GM08714 (cell line): ENCODE data around the gene KRT78.
"Not testable (repeated sequence)": the region's sequence is repeated elsewhere in the genome, so short reads cannot be mapped to it uniquely, and the experiment has no call there.

ENCODE experiments used
- H3K4me3 ChIP-seq: fragments of 200-500 bp; sonication (Bioruptor generic); 2 replicates; pipeline ENCODE4 v1.5.1; 2014; ENCODE audit warnings: mild to moderate bottlenecking, low read length, inconsistent platforms
- ZNF274 ChIP-seq: IDR thresholded peaks from 2 replicates; pipeline ENCODE4 v1.6.1; 2012; ENCODE audit warnings: mild to moderate bottlenecking, low read depth, low read length

KRT78 gene

GRCh38 chr12:52798003-52798670 is 50.7 kb downstream of the KRT78 start:
- no peak overlapping the region for H3K4me3 ChIP-seq
- TF ChIP-seq ZNF274, result no peak

- TF ChIP-seq ZNF274, result no peak
- no peak overlapping the region for H3K4me3 ChIP-seq
Observed at GRCh38 chr12:52797529-52797894, 51.3 kb downstream of the KRT78 start.

- H3K4me3 ChIP-seq, result no peak overlapping the region
- TF ChIP-seq ZNF274, result no peak
Observed at GRCh38 chr12:52796839-52797528, 51.8 kb downstream of the KRT78 start.

- H3K4me3 ChIP-seq, result no peak overlapping the region
- TF ChIP-seq ZNF274, result no peak
Observed at GRCh38 chr12:52796429-52796794, 52.4 kb downstream of the KRT78 start.

- H3K4me3 ChIP-seq, result no peak within 1 kb of the TSS
- TF ChIP-seq ZNF274, result no peak
Observed at GRCh38 chr12:52795694-52796428, 52.9 kb downstream of the KRT78 start, which contains the start of gene KRT3. TSS of gene KRT3 (minus strand) at chr12:52796117. CDS start at chr12:52796042, 75 bp downstream.

- not testable (repeated sequence) for H3K4me3 ChIP-seq
Observed at GRCh38 chr12:52795332-52795674, 53.5 kb downstream of the KRT78 start.

- no peak overlapping the region for H3K4me3 ChIP-seq
- TF ChIP-seq ZNF274, result no peak
Observed at GRCh38 chr12:52794479-52795331, 54.1 kb downstream of the KRT78 start.

- H3K4me3 ChIP-seq, result no peak overlapping the region
- no peak for TF ChIP-seq ZNF274
Observed at GRCh38 chr12:52792185-52793029, 56.4 kb downstream of the KRT78 start.

- H3K4me3 ChIP-seq, result no peak overlapping the region
- no peak for TF ChIP-seq ZNF274
Observed at GRCh38 chr12:52791271-52792184, 57.3 kb downstream of the KRT78 start.

- H3K4me3 ChIP-seq, result no peak overlapping the region
- no peak for TF ChIP-seq ZNF274
Observed at GRCh38 chr12:52790427-52791270, 58.1 kb downstream of the KRT78 start.

- no peak for TF ChIP-seq ZNF274
- no peak overlapping the region for H3K4me3 ChIP-seq
Observed at GRCh38 chr12:52789637-52790426, 59.0 kb downstream of the KRT78 start.
